ENCODE data around the gene NPHP4. TPM values are rescaled to one million over a fixed set of nuclear protein-coding genes. Genes with fewer than 3 reads are reported as not detected.

NPHP4 gene
- total and polyA plus RNA-seq, 10 of the 15 experiments (the other 5 are each of a cell fraction or from before 2014, with no cell fraction given) = 0.16 to 10.5 (median 3.1) TPM

GRCh38 chr1:5936126-5936525, 56.1 kb downstream of the NPHP4 start:
- FAIRE-seq (no peak), ATAC-seq (no peak), DNase-seq (ENCODE audit: low read depth, low spot score) (no peak)
- H3K4me2 ChIP-seq (ENCODE audit: control insufficient read depth, insufficient read depth) = no peak overlapping the region
- no peaks in the 10 kb centered on the region for H3K9me3 ChIP-seq (replicated peaks; ENCODE audit: control insufficient read depth, insufficient read depth, low read length)
- H3K79me2 ChIP-seq (ENCODE audit: control insufficient read depth, insufficient read depth, low read length) = no peaks in the 10 kb centered on the region
- no peak overlapping the region for H3K27ac ChIP-seq (ENCODE audit: control insufficient read depth, insufficient read depth)
- no peaks in the 10 kb centered on the region for H3K27me3 ChIP-seq (replicated peaks in 1 of 2; ENCODE audit: control insufficient read depth in 2 of 2, insufficient read depth in 2 of 2, low read length in 1 of 2)
- ChIA-PET RAD21 (ENCODE audit: unreplicated experiment) (no interaction called here), SMC1A (ENCODE audit: uncharacterized antibody, unreplicated experiment) (no interaction called here), POLR2A (no interaction called here), CTCF (no interaction called here)
- H3K9ac ChIP-seq (ENCODE audit: control insufficient read depth, insufficient read depth, low read length) = no peak overlapping the region
- in situ Hi-C loops (cut with MboI) = no loop called here
- no peaks in the 10 kb centered on the region for H4K20me1 ChIP-seq (ENCODE audit: control insufficient read depth, insufficient read depth)
- no peaks in the 10 kb centered on the region for H3K4me1 ChIP-seq (ENCODE audit: control insufficient read depth, insufficient read depth, low read length)
- H3K36me3 ChIP-seq (ENCODE audit: control insufficient read depth in 2 of 2, insufficient read depth in 2 of 2, low read length in 1 of 2) = peaks cover 3% of the 10 kb centered on the region in 2 experiments; a peak in 3 of 4 replicates
- no TSS peak for BruUV-seq (replicated peaks)
- TF ChIP-seq ZNF274 (IDR thresholded peaks at IDR 0.05; ENCODE audit: insufficient read depth, insufficient read length) (no peak), BHLHE40 (IDR thresholded peaks at IDR 0.05; ENCODE audit: borderline replicate concordance in 1 of 2, low read depth in 2 of 2, low read length in 1 of 2) (no peak), SP1 (IDR thresholded peaks at IDR 0.05; ENCODE audit: low read depth, low read length) (no peak), ZNF622 (IDR thresholded peaks at IDR 0.05) (no peak)
- H2AFZ ChIP-seq (ENCODE audit: control insufficient read depth, low read depth, low read length) = no peak overlapping the region
- intact Hi-C loops (cut with micrococcal nuclease; ENCODE audit: unreplicated experiment) = no loop called here
- 95% methylated on average over 5 of the region's 5 CpGs for WGBS (ENCODE audit: insufficient coverage, insufficient replicate concordance, low lambda C conversion rate, missing lambda C conversion rate)
- no peak overlapping the region for H3K4me3 ChIP-seq

DNA sequence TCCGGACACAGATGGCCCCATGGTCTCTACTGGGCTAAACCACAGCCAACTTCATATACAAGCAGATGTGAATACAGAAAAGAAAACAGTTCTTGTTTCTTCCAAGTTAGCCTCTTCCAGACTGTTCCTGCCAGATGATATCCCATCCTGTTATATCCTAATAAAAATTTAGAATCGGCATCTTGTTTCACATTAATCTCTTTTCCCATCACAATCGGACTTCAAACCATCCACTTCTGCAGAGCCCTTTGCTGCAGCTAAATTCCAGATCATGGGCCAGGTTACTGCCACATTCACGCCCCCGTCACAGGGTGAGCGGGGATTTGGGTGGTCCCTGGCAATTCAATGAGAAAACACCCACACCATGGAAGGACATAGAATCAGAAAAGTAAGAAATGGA, 57.2 kb downstream of the NPHP4 start:
- 98% methylated on average over 6 of the region's 6 CpGs for WGBS (ENCODE audit: insufficient coverage, insufficient replicate concordance, low lambda C conversion rate, missing lambda C conversion rate)
- intact Hi-C loops (cut with micrococcal nuclease; ENCODE audit: unreplicated experiment) (no loop called here), in situ Hi-C loops (cut with MboI) (no loop called here)
- ChIA-PET SMC1A (ENCODE audit: uncharacterized antibody, unreplicated experiment) (no interaction called here), RAD21 (ENCODE audit: unreplicated experiment) (no interaction called here), CTCF (no interaction called here), POLR2A (no interaction called here)
- peaks cover 3% of the 10 kb centered on the region in 2 experiments; a peak in 3 of 4 replicates for H3K36me3 ChIP-seq (ENCODE audit: control insufficient read depth in 2 of 2, insufficient read depth in 2 of 2, low read length in 1 of 2)
- no peaks in the 10 kb centered on the region for H3K4me1 ChIP-seq (ENCODE audit: control insufficient read depth, insufficient read depth, low read length)
- no peak overlapping the region for H3K9ac ChIP-seq (ENCODE audit: control insufficient read depth, insufficient read depth, low read length)
- FAIRE-seq (no peak), ATAC-seq (no peak), DNase-seq (ENCODE audit: low read depth, low spot score) (no peak)
- H3K79me2 ChIP-seq (ENCODE audit: control insufficient read depth, insufficient read depth, low read length) = no peaks in the 10 kb centered on the region
- H3K9me3 ChIP-seq (replicated peaks; ENCODE audit: control insufficient read depth, insufficient read depth, low read length) = no peaks in the 10 kb centered on the region
- no TSS peak for BruUV-seq (replicated peaks)
- H3K27me3 ChIP-seq (replicated peaks in 1 of 2; ENCODE audit: control insufficient read depth in 2 of 2, insufficient read depth in 2 of 2, low read length in 1 of 2) = no peaks in the 10 kb centered on the region
- H3K4me2 ChIP-seq (ENCODE audit: control insufficient read depth, insufficient read depth) = no peak overlapping the region
- no peaks in the 10 kb centered on the region for H4K20me1 ChIP-seq (ENCODE audit: control insufficient read depth, insufficient read depth)
- no peak overlapping the region for H2AFZ ChIP-seq (ENCODE audit: control insufficient read depth, low read depth, low read length)
- H3K27ac ChIP-seq (ENCODE audit: control insufficient read depth, insufficient read depth) = no peak overlapping the region
- H3K4me3 ChIP-seq = no peak overlapping the region
- TF ChIP-seq IRF4 (IDR thresholded peaks at IDR 0.05; ENCODE audit: low read depth, low read length) (no peak), RUNX3 (IDR thresholded peaks at IDR 0.05; ENCODE audit: low read length) (no peak), RCOR1 (conservative IDR thresholded peaks at IDR 0.05; ENCODE audit: low read depth, low read length) (no peak), TCF12 (IDR thresholded peaks at IDR 0.05; ENCODE audit: low read depth, low read length) (no peak), ZZZ3 (IDR thresholded peaks at IDR 0.05; ENCODE audit: control insufficient read depth, insufficient read length, low read depth) (no peak), SKIL (IDR thresholded peaks at IDR 0.05; ENCODE audit: low read depth, poor library complexity, severe bottlenecking) (no peak), EZH2 (IDR thresholded peaks at IDR 0.05; ENCODE audit: borderline replicate concordance, control insufficient read depth, low read depth, low read length) (no peak), SMAD1 (IDR thresholded peaks at IDR 0.05; ENCODE audit: low read depth, partially characterized antibody) (no peak), POLR2AphosphoS5 (IDR thresholded peaks at IDR 0.05; ENCODE audit: low read length) (no peak), SMC3 (IDR thresholded peaks at IDR 0.05; ENCODE audit: borderline replicate concordance, low read length) (no peak), MYB (IDR thresholded peaks at IDR 0.05; ENCODE audit: borderline replicate concordance, low read depth, low read length) (no peak), RFX5 (IDR thresholded peaks at IDR 0.05; ENCODE audit: low read depth, low read length) (no peak), NFIC (IDR thresholded peaks at IDR 0.05; ENCODE audit: low read depth, low read length) (no peak), ATF7 (IDR thresholded peaks at IDR 0.05; ENCODE audit: low read depth) (no peak)

Data from GM12878 (cell line).